Epithelial cell of esophagus (primary cell): ENCODE measurements around the gene MAPKAPK5.
"Not testable (repeated sequence)": the region's sequence is repeated elsewhere in the genome, so short reads cannot be mapped to it uniquely, and the experiment has no call there.

Experiments used
- DNase-seq: peaks from one replicate; pipeline ENCODE4 v3.0.0; 2010; ENCODE audit warnings: low read depth
- H3K4me3 ChIP-seq: 2 replicates; pipeline ENCODE4 v1.5.1; 2011; ENCODE audit warnings: mild to moderate bottlenecking, low read length, control low read depth
- CTCF ChIP-seq: IDR thresholded peaks from 2 replicates; pipeline ENCODE4 v1.5.1; 2011; ENCODE audit warnings: low read depth, mild to moderate bottlenecking, low read length, control low read depth, inconsistent platforms; ENCODE audit not compliant: insufficient read depth; ENCODE audit errors: missing control alignments

The MAPKAPK5 gene

DNA sequence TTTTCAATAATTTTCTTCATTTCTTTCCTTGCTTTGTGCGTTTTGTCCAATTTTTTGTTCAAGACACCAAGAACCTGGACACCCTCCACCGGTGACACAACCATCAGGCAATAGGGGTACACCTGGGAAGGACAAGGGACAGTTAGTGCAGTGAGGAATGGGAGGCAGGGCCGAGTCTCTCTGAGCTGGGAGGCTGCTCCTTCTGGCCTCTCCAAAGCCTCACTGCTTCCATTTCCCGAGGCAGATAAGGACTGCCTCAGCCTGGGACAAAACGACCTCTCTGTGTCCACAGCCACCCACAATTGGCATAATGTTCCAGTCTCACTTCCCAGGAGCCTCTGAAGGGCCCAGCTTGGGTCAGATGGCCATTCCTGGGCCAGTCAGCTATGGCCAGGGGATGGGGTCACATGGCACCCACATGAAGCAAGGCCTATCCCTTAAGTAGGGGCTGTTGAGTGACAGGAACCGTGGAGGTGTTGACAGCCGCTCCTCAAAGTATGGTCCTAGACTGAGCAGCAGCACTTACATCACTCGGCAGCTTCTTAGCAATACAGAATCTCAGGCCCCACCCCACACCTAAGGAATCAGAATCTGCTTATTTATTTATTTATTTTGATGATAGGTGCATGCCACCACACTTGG lies 13.6 kb upstream of the MAPKAPK5 start:
- no peak overlapping the region for H3K4me3 ChIP-seq
- no peak for TF ChIP-seq CTCF
- DNase-seq: no peak

DNA sequence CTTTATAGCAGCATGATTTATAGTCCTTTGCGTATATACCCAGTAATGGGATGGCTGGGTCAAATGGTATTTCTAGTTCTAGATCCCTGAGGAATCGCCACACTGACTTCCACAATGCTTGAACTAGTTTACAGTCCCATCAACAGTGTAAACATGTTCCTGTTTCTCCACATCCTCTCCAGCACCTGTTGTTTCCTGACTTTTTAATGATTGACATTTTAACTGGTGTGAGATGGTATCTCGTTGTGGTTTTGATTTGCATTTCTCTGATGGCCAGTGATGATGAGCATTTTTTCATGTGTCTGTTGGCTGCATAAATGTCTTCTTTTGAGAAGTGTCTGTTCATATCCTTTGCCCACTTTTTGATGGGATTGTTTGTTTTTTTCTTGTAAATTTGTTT lies 12.4 kb upstream of the MAPKAPK5 start:
- H3K4me3 ChIP-seq, DNase-seq: not testable (repeated sequence)

DNA sequence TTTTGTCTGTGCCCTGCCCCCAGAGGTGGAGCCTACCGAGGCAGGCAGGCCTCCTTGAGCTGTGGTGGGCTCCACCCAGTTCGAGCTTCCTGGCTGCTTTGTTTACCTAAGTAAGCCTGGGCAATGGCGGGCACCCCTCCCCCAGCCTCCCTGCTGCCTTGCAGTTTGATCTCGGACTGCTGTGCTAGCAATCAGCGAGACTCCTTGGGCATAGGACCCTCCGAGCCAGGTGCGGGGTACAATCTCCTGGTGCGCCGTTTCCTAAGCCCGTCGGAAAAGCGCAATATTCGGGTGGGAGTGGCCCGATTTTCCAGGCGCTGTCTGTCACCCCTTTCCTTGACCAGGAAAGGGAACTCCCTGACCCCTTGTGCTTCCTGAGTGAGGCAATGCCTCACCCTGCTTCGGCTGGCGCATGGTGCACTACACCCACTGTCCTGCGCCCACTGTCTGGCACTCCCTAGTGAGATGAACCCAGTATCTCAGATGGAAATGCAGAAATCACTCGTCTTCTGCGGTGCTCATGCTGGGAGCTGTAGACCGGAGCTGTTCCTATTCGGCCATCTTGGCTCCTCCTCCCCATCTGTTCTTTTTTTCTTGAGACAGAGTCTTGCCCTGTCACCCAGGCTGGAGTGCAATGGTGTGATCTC lies 7.2 kb upstream of the MAPKAPK5 start:
- not testable (repeated sequence) for DNase-seq, H3K4me3 ChIP-seq

DNA sequence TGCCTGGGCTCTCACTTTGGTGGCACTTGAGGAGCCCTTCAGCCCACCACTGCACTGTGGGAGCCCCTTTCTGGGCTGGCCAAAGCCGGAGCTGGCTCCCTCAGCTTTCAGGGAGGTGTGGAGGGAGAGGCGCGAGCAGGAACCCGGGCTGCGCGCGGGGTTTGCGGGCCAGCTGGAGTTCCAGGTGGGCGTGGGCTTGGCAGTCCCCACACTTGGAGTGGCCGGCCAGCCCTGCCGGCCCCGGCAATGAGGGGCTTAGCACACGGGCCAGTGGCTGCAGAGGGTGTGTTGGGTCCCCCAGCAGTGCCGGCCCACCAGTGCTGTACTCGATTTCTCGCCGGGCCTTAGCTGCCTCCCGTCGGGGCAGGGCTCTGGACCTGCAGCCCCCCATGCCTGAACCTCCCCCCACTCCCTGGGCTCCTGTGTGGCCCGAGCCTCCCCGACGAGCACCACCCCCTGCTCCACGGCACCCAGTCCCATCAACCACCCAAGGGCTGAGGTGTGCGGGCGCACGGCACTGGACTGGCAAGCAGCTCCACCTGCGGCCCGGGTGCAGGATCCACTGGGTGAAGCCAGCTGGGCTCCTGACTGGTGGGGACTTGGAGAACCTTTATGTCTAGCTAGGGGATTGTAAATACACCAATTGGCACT lies 6.4 kb upstream of the MAPKAPK5 start:
- not testable (repeated sequence) for H3K4me3 ChIP-seq, DNase-seq

DNA sequence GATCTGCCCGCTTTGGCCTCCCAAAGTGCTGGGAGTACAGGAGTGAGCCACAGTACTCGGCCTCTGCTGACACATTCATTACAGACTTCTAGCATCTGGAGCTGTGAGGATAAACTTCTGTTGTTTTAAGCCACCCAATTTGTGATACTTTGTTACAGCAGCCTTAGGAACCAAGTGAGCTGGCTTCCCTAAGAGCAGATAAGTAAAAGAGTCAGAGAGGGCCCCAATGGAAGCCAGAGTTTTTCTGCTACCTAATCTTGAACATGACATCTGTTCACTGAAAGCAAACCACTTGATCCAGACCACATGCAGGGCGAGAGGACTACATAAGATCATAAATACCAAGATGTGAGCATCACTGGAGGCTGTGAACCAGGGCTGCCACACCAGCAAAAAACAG lies 3.7 kb upstream of the MAPKAPK5 start:
- no peak for DNase-seq
- no peak for TF ChIP-seq CTCF
- no peak overlapping the region for H3K4me3 ChIP-seq

DNA sequence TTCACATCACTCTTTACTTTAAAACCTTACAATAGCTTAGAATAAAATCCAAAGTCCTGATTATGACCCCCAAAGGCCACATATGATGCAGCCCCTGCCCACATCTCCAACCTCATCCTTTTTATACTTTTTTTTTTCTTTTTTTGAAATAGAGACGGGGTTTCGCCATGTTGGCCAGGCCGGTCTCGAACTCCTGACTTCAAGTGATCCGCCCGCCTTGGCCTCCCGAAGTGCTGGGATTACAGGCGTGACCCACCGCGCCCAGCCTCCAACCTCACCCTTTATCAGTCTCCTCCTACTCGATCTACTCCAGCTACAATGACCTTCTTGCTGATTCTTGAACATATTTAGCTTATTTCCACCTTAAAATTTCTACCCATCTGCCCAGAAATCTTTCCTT lies 1.2 kb upstream of the MAPKAPK5 start:
- TF ChIP-seq CTCF: no peak
- H3K4me3 ChIP-seq: peak overlapping the region; percentile 69
- DNase-seq: peak; percentile 13

DNA sequence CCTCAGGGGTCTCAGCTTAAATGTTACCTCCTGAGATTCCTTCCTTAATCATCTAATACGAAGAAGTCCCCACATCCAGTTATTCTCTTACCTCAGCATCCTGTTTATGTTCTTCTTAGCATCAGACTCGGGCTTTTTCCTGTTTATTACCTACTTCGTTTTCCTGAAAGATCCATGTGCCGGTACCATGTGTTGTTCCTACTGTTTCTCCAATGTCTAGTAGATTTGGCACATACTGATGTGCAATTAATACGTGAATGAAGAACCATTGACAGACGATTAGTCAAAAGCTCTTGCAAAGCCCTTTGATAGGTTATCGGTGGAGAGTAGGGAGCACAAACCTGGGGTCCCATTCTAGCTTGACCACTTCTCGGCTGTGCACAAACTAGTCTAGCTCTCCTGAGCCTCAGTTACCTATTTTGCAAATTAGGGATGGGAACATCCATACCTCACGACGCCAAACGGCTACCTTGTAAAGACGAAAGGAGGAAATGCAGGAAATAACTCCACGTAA lies 735 bp upstream of the MAPKAPK5 start:
- no peak for TF ChIP-seq CTCF
- H3K4me3 ChIP-seq: peak overlapping the region; percentile 69
- DNase-seq: peak; percentile 30

GRCh38 chr12:111842556-111843396 lies 748 bp downstream of the MAPKAPK5 start:
- DNase-seq: peak; percentile 30

More at GRCh38 chr12:111842556-111843396, 748 bp downstream of the MAPKAPK5 start:
- TF ChIP-seq CTCF: no peak
- peak overlapping the region; percentile 69 for H3K4me3 ChIP-seq
